Measurements from ENCODE around the gene GSN.

DNA sequence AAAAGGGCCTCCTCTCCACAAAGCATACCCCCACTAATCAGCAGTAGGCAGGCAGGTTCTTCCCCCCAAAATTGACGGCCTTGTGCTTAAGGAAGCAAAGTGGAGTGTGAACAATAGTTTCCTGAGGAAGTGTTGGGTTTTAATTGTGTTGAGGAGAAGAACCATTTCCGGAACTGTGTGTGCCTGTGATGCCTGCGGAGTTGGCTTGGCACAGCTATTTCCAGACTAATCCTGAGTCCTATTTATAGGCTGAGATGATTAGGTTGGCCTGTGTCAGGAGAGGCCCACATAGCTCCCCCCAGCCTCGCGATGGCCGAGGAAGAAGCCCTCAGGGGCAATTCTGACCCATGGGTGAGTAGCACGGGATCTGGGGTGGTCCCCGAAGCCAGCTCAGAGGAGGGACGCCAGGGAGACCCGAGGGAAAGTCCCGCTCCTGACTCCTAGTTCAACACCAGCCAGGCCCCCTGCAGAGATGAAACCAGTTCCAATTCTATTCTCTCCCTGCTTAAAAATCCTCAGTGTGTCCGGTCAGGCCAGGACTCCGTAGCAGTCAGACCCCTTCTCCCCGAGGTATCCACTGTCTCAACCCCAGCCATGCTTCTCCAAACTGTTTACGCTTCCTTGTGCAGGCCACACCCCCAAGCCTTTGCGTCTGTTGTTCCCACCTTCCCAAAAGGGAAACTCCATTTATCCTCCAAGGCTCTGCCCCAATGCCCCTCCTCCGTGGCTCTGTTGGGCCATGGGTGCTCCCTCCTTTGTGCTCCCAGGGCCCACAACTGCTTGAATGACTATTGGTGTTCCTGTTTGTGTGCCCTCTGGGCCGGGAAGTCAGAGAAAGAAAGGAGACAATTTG is 18.1 kb downstream of the GSN start:
- no peak for TF ChIP-seq POLR2AphosphoS5 (IDR thresholded peaks at IDR 0.05; ENCODE audit: borderline replicate concordance, low read depth, low read length)
- no peak for TF ChIP-seq EZH2 (IDR thresholded peaks at IDR 0.05)
